Sigmoid colon (tissue), 7 donors: ENCODE measurements around the gene TMEM95. TPM values are rescaled to one million over a fixed set of nuclear protein-coding genes. Genes with fewer than 3 reads are reported as not detected.

ENCODE experiments used
- DNase-seq: peaks from one replicate; pipeline ENCODE4 v3.0.0-alpha.2; 2019
- H3K27ac ChIP-seq, 4 donors: fragments of 200-600 bp; sonication (generic); one replicate each; pipeline ENCODE4 v1.5.1; 2016 to 2019; ENCODE audit warnings: mild to moderate bottlenecking in 1 of 4
- H3K27me3 ChIP-seq, 3 donors: fragments of 200-600 bp; sonication (generic); one replicate each; pipeline ENCODE4 v1.5.1; 2019; ENCODE audit warnings: mild to moderate bottlenecking in 1 of 3
- H3K36me3 ChIP-seq, 4 donors: fragments of 200-600 bp; sonication (generic); one replicate each; pipeline ENCODE4 v1.5.1; 2016 to 2019
- H3K4me1 ChIP-seq, 4 donors: fragments of 200-600 bp; sonication (generic); one replicate each; pipeline ENCODE4 v1.5.1; 2017 to 2019
- H3K4me3 ChIP-seq, 4 donors: fragments of 200-600 bp; sonication (generic); one replicate each; pipeline ENCODE4 v1.5.1; 2017 to 2019; ENCODE audit warnings: mild to moderate bottlenecking in 2 of 4, moderate library complexity in 1 of 4
- H3K9me3 ChIP-seq, 4 donors: fragments of 200-600 bp in 3 of 4; sonication (generic) in 3 of 4; one replicate each; pipeline versions ENCODE4 v1.5.1 to v1.6.1; 2013 to 2019
- CTCF ChIP-seq, 4 experiments: fragments of 450-650 bp in 3 of 4; fragments of 200-600 bp in 1 of 4; IDR thresholded peaks; one replicate each; pipeline ENCODE4 v1.5.1; 2016 to 2019; ENCODE audit warnings: antibody characterized with exemption in 4 of 4, mild to moderate bottlenecking in 3 of 4, moderate library complexity in 2 of 4
- EP300 ChIP-seq, 4 donors: sonication (generic); formaldehyde crosslinking; IDR thresholded peaks; one replicate each; pipeline ENCODE4 v1.6.1; 2017; ENCODE audit warnings: antibody characterized with exemption in 4 of 4
- POLR2A ChIP-seq, 2 donors: fragments of 450-650 bp; IDR thresholded peaks; one replicate each; pipeline ENCODE4 v1.6.1; 2016; ENCODE audit warnings: antibody characterized with exemption in 2 of 2, mild to moderate bottlenecking in 2 of 2, moderate library complexity in 2 of 2
- POLR2AphosphoS5 ChIP-seq, 4 donors: sonication (generic); formaldehyde crosslinking; IDR thresholded peaks; one replicate each; pipeline ENCODE4 v1.6.1; 2017; ENCODE audit warnings: antibody characterized with exemption in 4 of 4
- WGBS, 2 donors: extraction: QIAGEN DNeasy Blood & Tissue Kit; methylation state at CpG; one replicate each; pipeline ENCODE4 v1.1.7; 2013; 5-methylcytosine and 5-hydroxymethylcytosine counted together
- intact Hi-C: fragments of 100-400 bp; cut with DNase I; formaldehyde crosslinking; loops from one replicate; pipeline ENCODE4 v1.15.1; 2023
- polyA plus RNA-seq, 3 donors: library from polyadenylated mRNA; stranded (reverse); fragments of 200-250 nt; gene quantifications; one replicate each; pipeline ENCODE4 v1.2.3, GENCODE V29; 2013
- total RNA-seq, 4 donors: library from RNA; depleted of rRNA; stranded (reverse); fragments of >200 nt; gene quantifications; one replicate each; pipeline ENCODE4 v1.1.0, GENCODE V29; 2016
- donor health status: healthy with polysubstance abuse.
- donor health status: Bipolar disorder and iron deficiency.
- donor health status: healthy.

TMEM95 gene
- total and polyA plus RNA-seq, 7 donors, result not detected

DNA sequence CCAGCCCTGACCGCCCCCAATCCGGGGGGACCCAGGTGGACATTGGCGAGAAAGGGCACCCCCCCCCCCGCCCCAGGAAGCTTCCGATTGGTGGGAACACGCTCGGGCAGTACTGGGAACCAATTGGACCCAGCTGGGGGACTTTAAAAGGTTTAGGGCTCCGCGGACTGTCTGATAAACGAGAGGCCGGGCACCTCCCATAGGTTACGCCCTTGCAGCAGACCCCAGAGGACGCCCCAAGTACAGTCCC is 48.7 kb downstream of the TMEM95 start:
- Histone ChIP-seq H3K27me3 (no peaks in the 10 kb centered on the region), H3K4me1 (peaks cover 0 to 49% (median 34%) of the 10 kb centered on the region in 4 donors), H3K27ac (peak overlapping the region; percentile 88 to 95 (median 92)), H3K4me3 (peak overlapping the region; percentile 65 to 93 (median 85)), H3K9me3 (no peaks in the 10 kb centered on the region), H3K36me3 (peaks cover 0 to 7% (median under 1%) of the 10 kb centered on the region in 4 donors)
- intact Hi-C loops, result loop anchor here (2.0 to 10.0 kb wide), 3 partner anchors 81 to 759 kb away; partner anchors contain the start of genes GABARAP, KIAA0753, POLR2A and TXNDC17
- TF ChIP-seq CTCF (IDR thresholded peaks at IDR 0.05), result no peak
- TF ChIP-seq POLR2AphosphoS5 (IDR thresholded peaks at IDR 0.05), result no peak
- no peak for TF ChIP-seq EP300 (IDR thresholded peaks at IDR 0.05)
- TF ChIP-seq POLR2A (IDR thresholded peaks at IDR 0.05), result no peak
- 0% methylated on average over 13 of the region's 13 CpGs for WGBS, 2 donors
- no peak for DNase-seq

DNA sequence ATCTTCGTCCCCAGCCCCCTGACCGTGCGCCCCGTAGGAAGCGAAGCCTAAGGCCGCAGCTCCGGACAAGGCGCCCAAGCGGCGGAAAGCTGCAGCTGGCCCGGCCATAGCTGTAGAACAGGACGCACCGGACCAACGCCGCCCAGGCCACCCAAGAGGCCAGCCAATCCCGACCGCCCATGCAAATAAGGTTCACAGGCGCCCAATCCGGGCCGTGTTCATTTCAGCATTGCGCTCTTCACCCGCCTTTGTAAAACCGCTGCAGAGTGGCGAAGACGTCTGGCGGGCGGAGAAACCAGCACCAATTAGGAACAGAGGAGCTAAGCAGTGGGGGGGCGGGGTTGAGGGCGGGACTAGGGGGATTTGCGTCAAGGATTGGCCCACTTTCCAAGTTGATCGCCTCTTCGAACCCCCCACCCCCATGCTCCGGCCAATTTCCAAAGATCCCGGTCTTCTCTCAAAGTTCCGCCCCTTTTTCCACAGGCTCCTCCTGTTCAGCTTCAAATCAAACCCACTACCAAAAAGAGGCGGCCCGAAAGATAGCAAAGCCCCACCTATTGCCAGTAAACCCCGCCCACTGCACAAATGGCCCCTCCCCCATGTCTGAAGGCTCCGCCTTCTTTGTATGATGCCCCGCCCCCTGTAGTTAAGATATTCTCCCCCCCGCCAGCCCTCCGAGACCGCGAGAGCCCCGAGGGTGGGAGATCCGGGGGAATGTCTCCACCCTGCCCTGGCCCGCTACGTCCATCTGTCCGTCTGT is 49.2 kb downstream of the TMEM95 start, which contains the start of gene TMEM256:
Gene TMEM256, minus strand, starts transcription at position 121 of the 760 bp plus-strand sequence. Its CDS starts 13 bp downstream, at position 108.
- WGBS, 2 donors, result 0% methylated on average over 49 of the region's 49 CpGs
- no peaks in the 10 kb centered on the region for H3K9me3 ChIP-seq

GRCh38 chr17:7404737-7405349 is 49.9 kb downstream of the TMEM95 start:
- H3K4me1 ChIP-seq, result peaks cover 0 to 49% (median 34%) of the 10 kb centered on the region in 4 donors

More for the DNA sequence above, 49.2 kb downstream of the TMEM95 start, which contains the start of gene TMEM256:
- TF ChIP-seq EP300 (IDR thresholded peaks at IDR 0.05), result no peak
- TF ChIP-seq POLR2AphosphoS5 (IDR thresholded peaks at IDR 0.05), result peak; percentile 98 to 99 (median 98)
- TF ChIP-seq POLR2A (IDR thresholded peaks at IDR 0.05), result peak; percentile 90 to 97
- Histone ChIP-seq H3K4me1 (peaks cover 0 to 49% (median 34%) of the 10 kb centered on the region in 4 donors), H3K36me3 (peaks cover 0 to 12% (median 3%) of the 10 kb centered on the region in 4 donors), H3K27me3 (no peaks in the 10 kb centered on the region), H3K27ac (peak within 1 kb of the TSS; percentile 88 to 95 (median 92)), H3K4me3 (peak within 1 kb of the TSS; percentile 70 to 93 (median 85))
- intact Hi-C loops, result loop anchor here (2.0 to 10.0 kb wide), 6 partner anchors 33 to 759 kb away; partner anchors contain the start of genes GABARAP, KIAA0753, POLR2A and TXNDC17
- DNase-seq, result peak; percentile 100

DNA sequence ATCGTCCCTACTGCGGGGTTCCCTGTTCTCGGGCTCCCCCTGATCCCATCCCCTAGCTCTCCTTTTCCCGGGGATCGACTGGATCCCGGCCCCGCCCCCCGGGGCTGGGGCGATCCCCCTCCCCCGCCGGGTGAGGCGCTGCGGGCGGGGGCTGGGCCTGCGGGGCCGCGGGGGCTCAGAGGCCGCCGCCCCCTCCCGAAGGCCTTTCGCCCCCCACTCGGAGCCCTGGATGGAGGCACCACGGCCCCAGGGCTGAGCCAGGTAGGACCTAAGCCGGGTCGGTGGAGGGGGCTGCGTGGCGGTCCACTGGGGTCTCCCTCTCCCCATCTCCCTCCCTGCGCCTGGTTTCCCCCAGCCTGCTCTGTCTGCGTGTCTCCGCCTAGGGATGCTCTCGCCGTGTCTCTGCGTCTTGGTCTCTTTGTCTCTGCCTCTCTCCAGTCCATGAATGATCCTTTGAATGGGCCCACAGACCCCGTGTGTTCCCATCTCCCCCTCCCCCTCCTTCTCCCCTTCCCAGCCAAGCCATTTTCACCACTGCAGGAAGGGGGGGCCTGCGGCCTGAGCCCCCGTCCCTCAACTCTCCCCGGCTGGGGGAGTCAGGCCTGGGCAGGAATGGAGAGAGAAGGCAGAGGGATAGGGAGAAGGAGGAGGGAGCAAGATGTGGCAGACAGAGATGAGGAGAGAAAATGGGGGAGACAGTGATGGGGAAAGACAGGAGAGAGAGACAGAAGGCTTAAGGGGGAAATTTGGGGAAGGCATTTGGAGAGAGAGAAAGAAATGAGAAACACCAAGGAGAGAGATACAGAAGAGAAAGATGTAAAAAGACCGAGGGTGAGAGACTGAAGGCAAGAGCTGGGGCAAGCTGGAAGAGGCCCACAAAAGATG is 50.6 kb downstream of the TMEM95 start:
- whole genome bisulfite sequencing, 2 donors, result 10 to 18% methylated on average over 38 of the region's 38 CpGs
- no peaks in the 10 kb centered on the region for H3K9me3 ChIP-seq
- TF ChIP-seq POLR2AphosphoS5 (IDR thresholded peaks at IDR 0.05), result no peak
- no peak for TF ChIP-seq POLR2A (IDR thresholded peaks at IDR 0.05)
- TF ChIP-seq CTCF (IDR thresholded peaks at IDR 0.05), result no peak
- TF ChIP-seq EP300 (IDR thresholded peaks at IDR 0.05), result no peak
- peaks cover 0 to 45% (median 34%) of the 10 kb centered on the region in 4 donors for H3K4me1 ChIP-seq
- H3K27me3 ChIP-seq, result no peaks in the 10 kb centered on the region
- no peak for DNase-seq
- peak overlapping the region; percentile 70 to 93 (median 85) for H3K4me3 ChIP-seq
- H3K36me3 ChIP-seq, result peaks cover 0 to 26% (median 6%) of the 10 kb centered on the region in 4 donors
- intact Hi-C loops, result loop anchor here (2.0 to 10.0 kb wide), 4 partner anchors 31 to 761 kb away; partner anchors contain the start of genes KIAA0753 and TXNDC17
- H3K27ac ChIP-seq, result peak overlapping the region; percentile 88 to 95 (median 92)

More at GRCh38 chr17:7404737-7405349, 49.9 kb downstream of the TMEM95 start:
- no peak for TF ChIP-seq CTCF (IDR thresholded peaks at IDR 0.05)
- peak; percentile 70 to 89 (median 78) for TF ChIP-seq POLR2AphosphoS5 (IDR thresholded peaks at IDR 0.05)
- peak in 1 of 2 donors; percentile 26 for TF ChIP-seq POLR2A (IDR thresholded peaks at IDR 0.05)
- TF ChIP-seq EP300 (IDR thresholded peaks at IDR 0.05), result no peak
- Histone ChIP-seq H3K9me3 (no peaks in the 10 kb centered on the region), H3K27me3 (no peaks in the 10 kb centered on the region), H3K4me3 (peak overlapping the region; percentile 70 to 93 (median 85)), H3K27ac (peak overlapping the region; percentile 88 to 95 (median 92)), H3K36me3 (peaks cover 0 to 19% (median 4%) of the 10 kb centered on the region in 4 donors)
- DNase-seq, result peak; percentile 90
- 1% methylated on average over 65 of the region's 65 CpGs for WGBS, 2 donors
- intact Hi-C loops, result loop anchor here (2.0 to 10.0 kb wide), 5 partner anchors 32 to 760 kb away; partner anchors contain the start of genes GABARAP, KIAA0753 and TXNDC17
